ENCODE measurements around the gene LCP1.

The LCP1 gene

GRCh38 chr13:46158983-46159382 is 23.0 kb downstream of the LCP1 start:
- DNase-seq (ENCODE audit: low read depth in 2 of 2) = no peak

DNA sequence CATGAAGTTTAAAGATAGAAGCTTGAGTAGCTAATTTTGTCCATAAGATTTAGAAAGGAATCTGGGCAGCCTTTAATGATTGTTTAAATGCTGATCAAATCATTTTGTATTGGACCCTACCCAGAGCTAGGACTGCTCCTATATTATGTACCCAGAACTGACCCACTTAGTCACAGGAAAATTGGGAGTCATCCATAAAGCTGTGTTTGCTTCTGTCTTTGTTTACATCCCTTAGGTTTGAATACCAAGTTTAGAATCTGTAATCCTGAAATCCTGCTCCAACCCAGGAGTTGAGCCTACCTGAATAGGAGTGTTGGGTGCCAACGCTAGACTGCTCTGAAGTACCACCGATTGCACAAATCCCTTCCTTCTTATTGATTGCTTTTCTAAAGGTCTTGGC is 23.8 kb downstream of the LCP1 start:
- DNase-seq (ENCODE audit: low read depth in 2 of 2) = no peak

GRCh38 chr13:46154136-46154801 is 27.7 kb downstream of the LCP1 start:
- DNase-seq (ENCODE audit: low read depth in 2 of 2) = no peak

GRCh38 chr13:46152627-46153328 is 29.2 kb downstream of the LCP1 start:
- no peak for DNase-seq (ENCODE audit: low read depth in 2 of 2)

- DNase-seq (ENCODE audit: low read depth in 2 of 2) = no peak
Observed at GRCh38 chr13:46150134-46150693, 31.8 kb downstream of the LCP1 start.

DNA sequence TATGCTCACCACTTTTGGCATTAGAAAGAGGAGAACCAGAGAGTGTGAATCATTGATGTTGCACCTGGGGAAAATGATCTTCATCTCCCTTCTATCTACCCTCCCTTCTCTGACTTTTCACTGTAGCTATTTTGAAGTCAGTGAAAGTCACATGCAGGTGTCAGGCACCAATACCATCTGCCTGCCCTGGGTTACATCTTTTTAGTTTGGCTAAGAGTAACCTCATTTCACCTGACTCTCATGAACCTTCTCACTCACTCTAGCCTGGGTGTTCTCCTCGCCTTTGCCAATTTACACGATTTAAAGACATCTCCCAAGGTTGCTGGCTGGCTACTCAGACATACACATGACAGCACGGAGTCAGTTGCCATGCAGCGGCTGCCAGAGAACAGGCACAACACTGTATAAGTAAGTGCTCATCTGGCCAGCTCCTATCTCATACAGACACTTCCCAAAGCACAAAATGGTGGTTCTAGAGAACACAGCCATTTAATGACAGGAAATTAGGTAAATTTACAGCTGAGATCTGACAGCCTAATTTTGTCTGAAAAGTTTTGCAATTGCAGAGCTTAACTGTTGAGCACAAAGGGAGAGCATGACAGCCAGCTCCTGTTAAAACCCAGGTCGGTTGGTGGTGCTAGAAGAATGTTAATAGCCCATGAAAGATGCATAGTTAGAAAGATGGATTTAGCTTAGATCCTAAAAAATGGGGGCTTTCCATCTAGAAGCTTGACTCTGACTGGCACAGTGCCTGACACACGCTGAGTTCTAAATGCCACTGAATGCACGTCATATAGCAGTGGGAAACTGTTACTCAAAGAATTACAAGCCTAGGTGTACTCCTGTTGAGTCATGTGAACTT is 32.5 kb downstream of the LCP1 start:
- DNase-seq (ENCODE audit: low read depth in 2 of 2) = no peak

- no peak for DNase-seq (ENCODE audit: low read depth in 2 of 2)
Observed at GRCh38 chr13:46146898-46147297, 35.1 kb downstream of the LCP1 start.

DNA sequence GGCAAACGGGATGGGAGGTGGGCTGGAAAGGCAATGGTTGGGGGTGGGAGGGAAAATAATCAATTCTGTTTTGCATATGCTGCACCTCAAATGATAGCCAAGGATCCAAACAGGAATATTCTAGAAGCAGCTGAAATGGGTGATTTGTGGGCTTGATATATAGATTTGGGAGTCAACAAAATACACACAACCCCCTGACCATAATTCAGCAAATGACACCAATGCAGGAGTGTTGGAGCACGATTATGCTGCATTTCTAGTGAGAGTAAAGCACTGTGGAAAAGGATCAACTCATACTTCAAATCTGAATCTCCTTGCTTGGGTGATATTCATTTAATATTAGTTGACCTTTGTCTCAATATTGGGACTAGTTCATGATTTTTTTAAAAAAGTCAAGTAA is 36.0 kb downstream of the LCP1 start:
- DNase-seq (ENCODE audit: low read depth in 2 of 2) = no peak

- DNase-seq (ENCODE audit: low read depth in 2 of 2) = no peak
Observed at GRCh38 chr13:46145135-46145534, 36.8 kb downstream of the LCP1 start.

GRCh38 chr13:46143184-46143701 is 38.7 kb downstream of the LCP1 start:
- DNase-seq (ENCODE audit: low read depth in 2 of 2) = no peak

DNA sequence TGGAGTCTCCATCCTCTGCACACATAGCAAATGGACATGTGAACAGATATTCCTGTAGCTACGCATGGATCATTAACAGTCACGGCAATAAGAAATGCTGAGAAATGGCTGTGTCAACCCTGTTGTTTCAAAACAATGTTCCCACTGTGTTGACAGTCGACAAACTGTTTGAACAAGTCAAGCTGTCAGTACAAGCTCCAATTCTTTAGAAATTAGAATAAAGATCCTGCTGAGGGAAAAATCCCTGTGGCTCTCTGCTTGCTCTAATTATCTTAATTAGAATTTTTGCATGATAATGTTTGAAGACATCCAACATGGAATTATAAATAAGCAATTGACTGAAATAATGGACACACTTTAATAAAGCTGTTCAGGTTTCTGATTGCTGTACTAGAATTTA is 39.2 kb downstream of the LCP1 start:
- DNase-seq (ENCODE audit: low read depth in 2 of 2) = no peak

DNA sequence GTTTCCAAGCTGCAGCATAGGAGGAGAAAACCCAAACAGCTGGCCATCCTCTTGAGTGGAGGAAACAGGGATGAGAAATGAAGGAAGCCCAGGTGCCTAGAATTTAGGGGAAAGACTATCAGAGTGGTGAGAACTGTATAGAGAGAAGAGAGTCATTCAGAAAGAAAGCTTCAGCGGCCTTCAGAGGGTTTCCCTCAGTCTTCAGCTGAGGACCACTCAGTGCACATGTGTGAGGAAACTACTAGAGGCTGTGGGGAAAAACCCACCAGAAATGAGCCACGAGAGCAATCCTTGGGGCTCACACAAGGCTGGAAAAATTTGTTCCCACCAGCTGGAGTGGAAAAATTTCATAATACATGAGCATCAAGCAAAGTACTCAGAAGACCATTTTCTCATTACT is 41.9 kb downstream of the LCP1 start:
- DNase-seq (ENCODE audit: low read depth in 2 of 2) = no peak

GRCh38 chr13:46137627-46138317 is 44.2 kb downstream of the LCP1 start:
- no peak for DNase-seq (ENCODE audit: low read depth in 2 of 2)

DNA sequence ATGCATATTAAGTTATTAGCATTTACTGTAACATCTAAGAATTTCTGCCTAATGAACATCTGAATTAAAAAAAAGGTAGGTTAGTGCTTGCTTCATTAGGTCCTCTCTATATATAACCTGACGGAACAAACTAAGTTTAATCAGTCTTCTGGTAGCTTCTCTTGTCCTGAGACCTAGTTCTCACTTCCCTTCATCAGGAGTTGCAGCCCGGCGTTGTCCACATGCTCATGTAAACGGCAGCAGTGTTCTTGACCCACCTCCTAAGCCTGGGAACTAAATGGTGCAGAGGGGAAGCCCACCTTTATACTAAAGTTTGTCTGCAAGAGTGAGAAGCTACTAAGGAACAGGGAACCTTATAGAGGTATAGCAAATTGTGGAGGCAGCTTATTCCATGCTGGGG is 45.3 kb downstream of the LCP1 start:
- DNase-seq (ENCODE audit: low read depth in 2 of 2) = no peak

DNA sequence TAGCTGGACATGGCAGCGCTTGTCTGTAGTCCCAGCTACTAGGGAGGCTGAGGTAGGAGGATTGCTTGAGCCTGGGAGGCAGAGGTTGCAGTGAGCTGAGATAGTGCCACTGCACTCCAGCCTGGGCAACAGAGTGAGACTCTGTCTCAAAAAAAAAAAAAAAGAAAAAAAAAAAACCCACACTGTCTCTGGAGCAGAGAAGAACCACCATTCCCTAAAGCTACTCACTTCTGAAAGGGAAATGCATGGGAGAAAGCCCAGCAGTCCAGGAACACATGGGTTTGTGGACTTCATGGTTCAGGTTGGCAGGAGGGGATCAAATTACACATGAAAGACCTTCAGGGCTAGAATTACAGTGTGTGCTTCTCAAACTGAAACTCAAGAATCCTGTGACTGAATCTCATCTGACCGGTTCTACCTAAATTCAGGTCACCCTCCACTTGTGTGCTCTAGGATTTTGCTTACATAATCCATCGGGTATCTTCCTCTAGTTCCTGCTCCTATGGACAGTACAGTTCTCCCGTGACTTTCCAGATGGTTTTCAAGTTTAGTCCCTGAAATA is 46.9 kb downstream of the LCP1 start:
- DNase-seq (ENCODE audit: low read depth in 2 of 2) = no peak

DNA sequence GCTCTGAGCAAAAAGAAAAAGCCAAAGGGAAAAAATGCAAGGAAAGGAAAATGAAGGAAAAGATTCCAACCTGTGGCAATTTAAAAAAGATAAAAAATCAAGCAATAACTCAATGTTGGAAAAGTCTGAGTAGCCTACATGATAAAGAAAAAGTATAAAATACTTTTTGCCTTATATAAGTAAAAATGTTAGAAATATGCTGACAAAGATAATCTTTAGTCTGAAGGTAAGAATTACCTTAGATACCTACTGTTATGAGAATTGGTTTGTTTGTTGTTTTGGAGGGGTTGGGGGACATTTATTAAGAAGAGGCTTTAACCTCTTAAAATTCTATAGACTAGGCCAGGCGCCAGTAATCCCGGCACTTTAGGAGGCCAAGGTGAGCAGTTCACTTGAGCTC is 47.5 kb downstream of the LCP1 start:
- DNase-seq (ENCODE audit: low read depth in 2 of 2) = no peak

- DNase-seq (ENCODE audit: low read depth in 2 of 2) = no peak
Observed at GRCh38 chr13:46132109-46132508, 49.9 kb downstream of the LCP1 start.

GRCh38 chr13:46131705-46132104 is 50.3 kb downstream of the LCP1 start:
- DNase-seq (ENCODE audit: low read depth in 2 of 2) = no peak

DNA sequence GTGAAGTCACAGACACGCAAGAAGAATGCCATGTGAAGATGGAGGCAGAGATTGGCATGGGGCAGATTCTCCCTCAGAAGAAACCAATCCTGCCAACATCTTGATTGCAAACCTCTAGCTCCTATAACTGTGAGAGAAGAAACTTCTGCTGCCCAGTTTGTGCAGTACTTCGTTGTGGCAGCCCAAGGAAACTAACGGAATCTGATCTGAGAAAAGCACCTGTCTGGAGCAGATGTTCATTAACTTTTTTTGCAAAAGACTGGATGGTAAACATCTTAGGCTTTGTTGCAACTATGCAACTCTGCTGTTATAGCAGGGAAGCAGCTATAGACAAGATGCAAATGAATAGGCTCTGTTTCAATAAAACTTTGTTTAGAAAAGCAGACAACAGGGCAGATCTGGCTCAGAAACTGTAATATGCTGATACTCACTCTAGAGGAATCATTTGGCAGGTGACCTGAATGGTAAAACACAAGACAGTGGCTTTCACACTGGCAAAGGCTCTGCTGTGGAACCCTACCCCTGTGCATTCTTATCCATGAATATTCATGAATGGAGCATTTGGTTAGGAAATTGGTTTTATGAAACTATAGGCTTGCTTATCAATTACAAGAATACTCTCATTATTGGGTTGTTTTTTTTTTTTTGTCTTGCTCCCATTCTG is 51.9 kb downstream of the LCP1 start:
- DNase-seq (ENCODE audit: low read depth in 2 of 2) = no peak

GRCh38 chr13:46129124-46129523 is 52.9 kb downstream of the LCP1 start:
- no peak for DNase-seq (ENCODE audit: low read depth in 2 of 2)
